Astrocyte of the cerebellum (primary cell): ENCODE measurements around the gene PRIM1.

Source experiments
- DNase-seq: peaks from one replicate; pipeline ENCODE4 v3.0.0-alpha.2; 2011; ENCODE audit warnings: low read depth
- H3K4me3 ChIP-seq: 2 replicates; pipeline ENCODE4 v1.5.1; 2011; ENCODE audit warnings: mild to moderate bottlenecking, low read depth, low read length, moderate library complexity
- CTCF ChIP-seq: IDR thresholded peaks from 2 replicates; pipeline ENCODE4 v1.5.1; 2012; ENCODE audit warnings: low read length, low read depth, moderate library complexity, mild to moderate bottlenecking; ENCODE audit errors: missing control alignments
- in situ Hi-C: cut with HindIII; loops from 2 replicates; pipeline ENCODE4 v1.10.0; 2017; ENCODE audit warnings: low sequenced_read_pairs

Gene PRIM1

GRCh38 chr12:56718149-56718548 lies 34.0 kb downstream of the PRIM1 start:
- no peak for TF ChIP-seq CTCF
- no peak overlapping the region for H3K4me3 ChIP-seq
- DNase-seq, result no peak
- in situ Hi-C loops, result no loop called here

GRCh38 chr12:56716933-56717880 lies 34.9 kb downstream of the PRIM1 start:
- H3K4me3 ChIP-seq, result no peak overlapping the region
- no peak for TF ChIP-seq CTCF
- in situ Hi-C loops, result no loop called here
- DNase-seq, result no peak

- in situ Hi-C loops, result no loop called here
- DNase-seq, result no peak
- TF ChIP-seq CTCF, result no peak
- H3K4me3 ChIP-seq, result no peak overlapping the region
Measured at GRCh38 chr12:56716458-56716857, 35.7 kb downstream of the PRIM1 start.

GRCh38 chr12:56715798-56716197 lies 36.3 kb downstream of the PRIM1 start:
- DNase-seq, result no peak
- in situ Hi-C loops, result no loop called here
- TF ChIP-seq CTCF, result no peak
- no peak overlapping the region for H3K4me3 ChIP-seq

GRCh38 chr12:56714431-56714929 lies 37.6 kb downstream of the PRIM1 start:
- H3K4me3 ChIP-seq, result no peak overlapping the region
- no peak for DNase-seq
- TF ChIP-seq CTCF, result no peak
- in situ Hi-C loops, result no loop called here

GRCh38 chr12:56713345-56713744 lies 38.8 kb downstream of the PRIM1 start:
- H3K4me3 ChIP-seq, result no peak overlapping the region
- DNase-seq, result no peak
- in situ Hi-C loops, result no loop called here
- TF ChIP-seq CTCF, result no peak
